Hepatic stellate cell (primary cell): Measurements from ENCODE around the gene SMURF2.

ENCODE experiments used
- DNase-seq: peaks from one replicate; pipeline ENCODE4 v3.0.0; 2011; ENCODE audit warnings: low spot score

Gene SMURF2

DNA sequence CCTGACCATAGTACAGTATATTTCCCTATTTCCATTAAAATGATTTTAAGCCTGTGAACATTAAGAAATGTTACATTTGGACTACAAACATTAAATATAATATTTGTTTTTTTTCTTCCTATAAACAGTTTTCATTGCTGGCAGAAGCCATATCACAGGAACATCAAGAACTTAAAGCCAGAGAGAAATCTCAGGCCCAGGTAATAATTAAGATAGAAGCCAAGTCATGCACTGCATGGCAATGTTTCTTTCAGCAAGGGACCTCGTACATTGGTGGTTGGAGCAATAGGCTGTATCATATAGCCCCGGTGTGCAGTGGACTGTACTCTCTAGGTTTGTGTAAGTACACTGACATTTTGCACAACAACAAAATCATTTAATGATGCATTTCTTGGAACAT is 125.2 kb downstream of the SMURF2 start:
- DNase-seq, result no peak

DNA sequence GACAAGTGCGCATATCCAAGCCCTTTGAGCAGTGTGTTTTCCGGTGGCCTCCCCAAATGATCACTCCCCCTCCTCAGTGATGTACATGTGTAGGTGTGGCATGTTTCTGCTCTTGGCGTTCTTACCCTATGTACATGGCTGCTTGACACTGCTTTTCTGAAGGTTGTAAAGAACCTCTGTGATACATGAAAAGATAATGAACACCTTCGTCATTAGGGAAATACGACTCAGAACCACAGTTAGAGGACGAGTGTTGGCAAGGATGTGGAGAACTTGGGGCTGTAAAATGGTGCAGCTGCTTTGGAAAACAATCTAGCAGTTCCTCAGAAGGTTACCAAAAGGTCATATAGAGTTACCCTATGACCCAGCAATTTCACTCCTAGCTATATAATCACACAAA is 126.8 kb downstream of the SMURF2 start:
- no peak for DNase-seq

DNA sequence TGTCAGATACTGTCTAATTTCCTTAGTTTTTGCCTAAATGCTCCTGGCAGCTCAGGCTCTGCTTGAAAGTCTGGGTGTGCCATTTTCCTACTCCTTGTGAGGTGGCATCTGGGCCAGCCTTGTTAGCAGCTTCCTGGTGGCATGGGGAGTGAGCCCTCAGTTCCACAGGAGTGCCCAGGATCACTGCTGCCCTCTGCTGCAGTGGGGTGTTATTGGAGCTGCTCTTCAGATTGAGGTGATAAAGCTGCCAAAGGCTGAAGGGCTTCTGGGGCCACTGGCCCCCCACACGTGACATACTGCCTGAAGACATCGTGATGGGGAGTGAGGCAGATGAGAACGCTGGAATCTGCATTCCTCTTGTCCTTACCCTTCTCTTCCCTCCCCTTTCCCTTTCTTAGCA is 127.9 kb downstream of the SMURF2 start:
- DNase-seq, result no peak

DNA sequence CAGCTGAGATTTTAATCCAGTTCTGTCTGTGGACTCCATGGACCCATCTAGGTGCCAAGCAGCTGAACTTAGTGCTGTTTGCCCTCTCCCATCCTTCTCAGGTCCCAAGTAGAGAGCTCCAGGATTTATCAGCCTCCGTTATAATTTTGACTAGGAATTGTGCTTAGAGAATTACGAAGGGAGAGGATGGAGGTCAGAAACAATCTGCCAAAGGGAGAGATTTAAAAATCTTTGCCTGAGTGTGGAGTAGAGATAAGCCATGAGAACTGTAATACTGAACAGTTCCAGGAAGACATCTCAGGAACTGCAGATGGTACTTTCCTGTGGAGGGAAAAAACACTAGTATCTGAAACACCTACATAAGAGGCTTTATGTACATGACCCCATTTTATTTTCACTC is 128.3 kb downstream of the SMURF2 start:
- no peak for DNase-seq

DNA sequence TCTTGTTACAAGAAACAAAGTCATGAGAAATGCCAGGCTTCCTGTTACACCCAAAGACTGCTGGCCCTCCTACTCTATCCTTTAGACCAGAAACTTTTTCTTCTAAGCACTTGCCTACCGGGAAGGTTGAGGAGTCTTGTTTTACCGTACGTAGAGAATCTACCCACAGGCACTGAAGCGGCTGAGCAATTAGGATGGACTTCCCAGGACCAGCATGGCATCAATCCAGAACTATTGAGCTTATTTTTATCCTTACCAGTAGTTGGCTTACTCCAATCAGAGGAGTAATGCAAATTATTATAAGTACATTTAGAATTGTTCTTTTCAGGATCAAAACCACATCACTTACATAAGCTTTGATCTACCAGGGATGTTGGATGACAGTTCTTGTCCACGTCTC is 129.7 kb downstream of the SMURF2 start:
- DNase-seq, result no peak

DNA sequence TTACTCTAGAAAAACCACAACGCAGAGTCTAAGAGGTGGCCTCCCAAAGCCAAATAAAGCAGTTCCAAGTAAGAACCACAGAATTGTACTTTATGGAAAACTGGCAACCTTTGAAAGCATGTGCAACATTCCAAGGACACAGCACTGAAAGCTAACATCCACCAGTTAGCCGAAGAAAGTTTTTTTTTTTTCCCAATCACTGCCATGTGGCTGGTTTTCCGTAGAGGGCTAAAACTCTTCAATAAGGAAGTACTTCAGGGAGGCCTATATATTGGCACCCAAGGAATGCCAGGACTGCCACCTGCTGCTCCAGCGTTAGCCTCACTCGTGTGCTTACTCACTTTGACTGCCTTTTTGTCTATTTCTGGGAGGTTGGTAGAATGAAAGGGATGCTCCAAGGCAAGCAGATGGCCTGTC is 130.1 kb downstream of the SMURF2 start:
- DNase-seq, result no peak

DNA sequence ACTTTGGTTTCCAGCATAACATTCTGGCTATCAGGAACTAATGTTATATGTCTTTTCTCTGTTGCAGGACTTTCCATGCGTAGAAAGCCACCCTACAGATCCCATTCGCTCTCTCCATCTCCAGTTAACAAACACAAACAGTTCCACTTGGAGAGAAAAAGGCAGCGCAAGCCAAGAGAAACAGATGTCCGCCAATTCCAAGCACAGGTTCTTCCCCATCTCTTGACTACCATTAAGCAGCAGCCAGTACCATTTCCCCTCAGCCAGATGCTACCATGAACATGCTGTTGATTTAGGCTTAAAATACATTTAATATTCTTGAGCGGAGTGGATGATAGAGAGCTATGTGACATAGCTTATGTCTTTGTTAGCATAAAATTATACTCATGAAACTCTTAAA is 132.9 kb downstream of the SMURF2 start:
- DNase-seq, result no peak

DNA sequence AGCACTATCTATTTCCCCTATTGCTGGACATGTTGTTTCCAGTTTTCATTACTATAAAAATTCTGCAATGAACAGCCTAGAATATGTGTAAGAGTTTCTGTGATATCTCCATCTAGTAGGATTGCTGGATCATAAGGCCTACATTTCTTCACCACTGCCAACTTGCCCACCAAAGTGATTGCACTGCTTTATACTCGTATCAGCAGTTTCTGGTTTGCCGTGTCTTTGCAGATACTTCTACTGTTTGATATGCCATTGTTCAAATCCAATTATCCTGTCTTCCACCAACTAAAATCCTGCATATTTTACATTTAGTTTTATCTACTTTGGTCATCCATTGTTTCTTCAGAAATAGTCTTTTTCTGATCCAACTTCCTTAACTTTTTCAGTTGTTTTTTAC is 134.2 kb downstream of the SMURF2 start:
- DNase-seq, result no peak

DNA sequence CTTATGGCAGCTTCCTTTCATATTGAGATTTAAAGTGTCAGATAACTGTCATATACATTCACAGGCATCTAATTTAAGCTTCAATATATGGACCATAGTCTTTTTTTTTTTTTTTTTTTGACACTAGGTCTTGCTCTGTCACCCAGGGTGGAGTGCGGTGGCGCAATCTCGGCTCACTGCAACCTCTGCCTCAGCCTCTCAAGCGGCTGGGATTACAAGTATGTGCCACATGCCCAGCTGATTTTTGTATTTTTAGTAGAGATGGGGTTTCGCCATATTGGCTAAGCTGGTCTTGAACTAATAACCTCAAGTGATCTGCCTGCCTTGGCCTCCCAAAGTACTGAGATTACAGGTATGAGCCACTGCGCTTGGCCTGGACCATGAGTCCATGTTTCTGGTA is 141.7 kb downstream of the SMURF2 start:
- DNase-seq, result no peak

DNA sequence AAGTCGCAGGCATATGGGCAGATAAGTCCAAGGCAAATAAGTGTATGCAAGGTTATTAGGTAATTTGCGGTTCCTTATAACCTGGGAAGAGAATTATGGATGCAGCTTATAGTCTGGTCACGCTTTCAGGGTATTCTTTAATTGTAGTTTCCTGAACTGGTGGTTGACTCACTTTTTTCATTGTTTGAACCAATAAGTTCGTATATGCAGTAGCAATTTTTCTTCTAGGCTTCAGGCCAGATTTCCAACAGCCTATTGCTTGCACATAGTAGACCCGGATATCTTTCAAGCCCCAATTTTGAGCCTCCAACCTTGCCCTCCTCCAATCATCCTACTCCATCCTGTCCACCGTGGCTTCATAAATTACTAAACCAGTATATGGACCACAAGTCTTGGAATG is 142.5 kb downstream of the SMURF2 start:
- no peak for DNase-seq

DNA sequence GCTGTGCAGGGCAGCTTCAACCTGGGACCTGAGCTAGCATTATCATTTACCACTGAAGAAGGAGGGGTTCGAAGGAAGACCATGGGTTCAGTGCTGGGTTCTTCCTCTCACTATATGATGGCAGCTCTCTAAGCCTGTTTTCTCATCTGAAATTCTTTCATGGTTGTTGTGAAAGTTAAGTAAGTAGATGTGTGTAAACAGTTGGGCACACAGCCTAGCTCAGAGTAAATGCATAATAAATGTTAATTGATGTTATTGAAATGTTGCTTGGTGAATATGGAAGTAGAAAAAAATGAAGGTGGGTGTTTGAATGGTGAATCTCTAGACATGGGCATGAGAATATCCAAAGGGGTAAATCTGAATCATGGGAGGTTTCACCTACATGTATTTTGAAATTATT is 146.3 kb downstream of the SMURF2 start:
- DNase-seq, result no peak

DNA sequence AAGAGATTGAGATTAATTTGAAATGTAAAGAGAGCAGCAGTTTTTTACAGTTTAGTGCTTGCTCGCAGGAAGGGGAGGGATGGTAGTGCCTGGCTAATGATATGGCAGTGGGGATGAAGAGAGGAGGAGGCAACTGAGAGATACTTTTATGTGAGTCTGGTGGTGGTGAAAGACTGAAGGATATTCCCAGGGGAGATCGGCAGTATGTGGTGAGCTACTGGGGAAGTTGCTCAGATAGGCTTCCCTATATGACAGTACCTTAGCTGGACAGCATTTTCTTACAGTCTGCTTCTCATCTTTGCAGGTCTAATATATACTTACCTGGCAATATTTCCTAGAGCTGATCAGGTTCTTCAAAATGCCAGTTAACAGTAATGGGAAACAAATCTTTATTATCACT is 146.7 kb downstream of the SMURF2 start:
- no peak for DNase-seq

DNA sequence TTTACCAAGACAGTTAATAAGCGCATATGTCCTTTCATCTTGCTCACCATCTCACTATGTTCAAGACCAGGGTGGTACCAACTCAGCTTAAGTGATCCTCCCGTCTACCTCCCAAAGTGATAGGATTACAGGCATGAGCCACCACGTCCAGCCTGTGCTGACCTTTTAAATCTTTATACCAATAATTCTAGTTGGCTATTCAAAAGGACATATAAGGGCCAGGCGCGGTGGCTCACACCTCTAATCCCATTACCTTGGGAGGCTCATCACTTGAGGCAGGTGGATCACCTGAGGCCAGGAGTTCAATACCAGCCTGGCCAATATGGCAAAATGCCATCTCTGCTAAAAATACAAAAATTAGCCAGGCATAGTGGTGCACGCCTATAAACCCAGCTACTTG is 152.9 kb downstream of the SMURF2 start:
- no peak for DNase-seq

DNA sequence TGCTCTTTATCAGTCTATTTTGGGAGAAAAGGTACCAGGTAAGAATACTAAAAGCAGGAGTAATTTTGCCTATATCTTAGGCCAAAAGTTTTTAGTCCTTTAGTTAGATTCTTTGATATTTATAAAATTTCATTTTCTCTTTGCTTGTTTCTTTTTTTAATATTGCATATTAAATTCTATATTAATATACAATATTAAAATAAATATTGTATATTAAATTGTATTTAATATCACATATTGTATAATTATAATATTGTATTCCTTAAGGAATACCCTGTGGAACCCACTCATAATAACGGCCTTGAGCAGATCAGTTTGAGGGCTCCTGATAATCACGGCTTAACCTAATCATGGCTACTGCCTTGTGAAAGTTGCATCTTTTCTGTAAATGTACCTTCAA is 153.4 kb downstream of the SMURF2 start:
- DNase-seq, result no peak

DNA sequence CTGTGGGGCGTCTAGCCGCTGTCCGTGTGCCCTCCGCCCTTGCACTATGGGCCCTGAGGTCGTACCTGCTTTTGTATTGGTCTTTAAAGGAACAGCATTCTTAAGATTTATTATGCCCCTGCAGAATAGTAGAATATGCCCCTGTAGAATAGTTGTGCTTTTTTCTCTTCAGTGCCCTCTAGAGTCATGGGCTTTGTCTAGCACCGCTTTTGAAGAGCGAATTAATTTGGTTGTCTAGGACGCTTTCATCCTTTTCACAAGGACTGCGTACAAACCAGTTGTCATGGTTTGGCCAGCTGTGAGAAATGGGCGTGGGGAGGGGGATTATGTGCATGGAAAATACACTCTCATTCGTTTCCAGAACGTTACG is 154.7 kb downstream of the SMURF2 start:
- peak; percentile 68 for DNase-seq

DNA sequence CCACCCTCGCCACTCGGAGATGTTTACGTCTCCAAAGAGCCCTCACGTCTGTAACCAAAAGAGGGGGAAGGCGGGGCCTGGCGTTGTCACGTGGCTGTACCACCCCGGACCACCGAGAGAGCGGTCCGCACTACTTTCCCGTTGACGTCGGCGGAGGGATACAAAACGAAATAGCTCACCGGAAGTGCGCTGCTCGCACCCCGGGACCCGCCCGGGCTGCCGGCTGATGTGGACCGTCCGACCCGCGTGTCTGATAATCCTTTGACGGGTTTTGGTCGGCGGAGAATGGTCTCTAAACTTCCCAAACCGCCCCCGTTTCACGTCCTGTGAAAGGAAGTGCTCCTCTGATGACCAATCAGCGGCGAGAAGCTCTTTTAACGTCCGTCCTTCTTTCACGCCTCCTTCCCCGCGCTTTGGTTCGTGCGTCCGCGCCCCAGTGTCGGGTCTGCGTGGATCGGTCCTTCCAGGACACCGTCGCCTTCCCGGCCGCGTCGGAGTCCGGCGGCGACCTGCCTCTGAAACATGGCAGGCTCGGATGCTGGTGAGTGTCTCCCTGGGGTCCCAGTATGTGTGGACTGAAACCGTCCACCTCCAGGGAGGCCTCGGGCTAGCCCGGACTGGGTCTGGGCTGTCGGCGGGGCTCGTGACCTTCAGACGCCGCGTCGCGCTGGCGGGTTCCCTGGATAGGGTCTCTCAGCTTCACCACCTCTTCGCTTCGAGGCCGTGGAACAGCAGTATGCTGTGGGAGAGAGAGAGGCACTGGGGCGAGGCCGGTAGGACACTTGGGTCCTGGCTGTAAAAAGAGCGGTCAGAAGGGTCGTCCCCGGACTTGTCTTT is 155.3 kb downstream of the SMURF2 start, which contains the start of gene CEP95:
TSS of gene CEP95 (plus strand) at position 402 of the 837 bp plus-strand sequence. CDS start at position 523, 121 bp downstream.
- peak; percentile 92 for DNase-seq

DNA sequence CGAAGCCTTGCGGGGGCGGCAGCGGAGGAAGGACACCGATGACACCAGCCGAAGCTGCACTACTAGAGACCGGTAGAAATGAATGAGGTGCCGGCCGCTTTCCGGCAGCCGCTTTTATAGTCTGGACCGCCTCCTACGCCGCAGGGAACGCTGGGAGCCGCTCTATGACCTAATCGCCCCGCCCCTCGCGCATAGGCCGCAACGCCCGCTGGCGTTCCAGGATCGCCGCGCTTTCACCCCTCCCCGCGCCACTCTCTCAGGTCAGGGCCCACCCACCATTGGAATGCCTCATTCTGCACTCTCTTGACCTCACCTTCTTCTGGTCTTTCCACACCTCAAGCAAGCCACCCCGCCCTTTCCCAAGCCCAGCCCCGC is 155.9 kb downstream of the SMURF2 start, which contains the start of gene DDX5:
TSS of gene DDX5 (minus strand) at position 89 of the 375 bp plus-strand sequence. CDS start 170 bp downstream, outside the sequence.
- peak; percentile 89 for DNase-seq

DNA sequence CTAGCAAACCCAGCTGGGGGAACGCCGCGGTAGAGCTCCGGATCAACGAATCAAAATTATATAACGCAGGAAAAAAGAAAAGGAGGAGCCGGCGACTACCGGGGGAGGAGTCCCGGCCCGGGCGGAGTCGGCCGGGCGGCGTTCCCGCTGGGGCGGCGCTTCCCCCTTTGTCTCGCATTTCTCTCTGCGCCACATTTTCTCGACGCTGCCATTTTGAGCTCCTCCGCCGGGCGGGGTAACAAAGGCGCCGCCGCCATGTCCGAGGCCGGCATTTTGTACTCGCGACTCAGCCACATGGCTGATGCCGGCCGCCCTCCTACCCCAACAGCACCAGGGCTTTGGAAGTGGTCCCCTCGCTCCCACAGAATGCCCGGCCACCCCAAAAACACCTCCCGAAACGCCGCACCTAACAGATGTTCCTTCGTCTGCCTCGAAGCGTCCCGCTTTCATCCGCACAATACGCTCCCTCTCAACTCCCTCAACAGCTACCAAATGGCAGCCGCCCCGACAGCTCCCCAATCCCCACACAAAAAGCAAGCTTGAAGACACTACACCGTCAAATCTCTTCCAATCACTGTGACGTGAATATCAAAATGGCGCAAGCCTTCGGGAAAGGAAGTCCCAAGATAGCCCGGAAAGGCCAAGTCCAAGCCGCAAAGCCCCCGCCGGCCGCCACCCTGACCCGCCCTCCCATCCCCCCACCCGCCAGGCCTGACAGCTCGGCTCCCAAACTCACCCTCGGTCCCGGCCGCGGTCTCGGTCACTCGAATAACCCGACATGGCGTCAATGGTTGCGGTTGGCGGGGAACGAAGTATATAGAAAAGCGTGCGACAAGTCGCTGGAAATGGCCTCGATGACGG is 156.5 kb downstream of the SMURF2 start:
- peak; percentile 72 for DNase-seq

DNA sequence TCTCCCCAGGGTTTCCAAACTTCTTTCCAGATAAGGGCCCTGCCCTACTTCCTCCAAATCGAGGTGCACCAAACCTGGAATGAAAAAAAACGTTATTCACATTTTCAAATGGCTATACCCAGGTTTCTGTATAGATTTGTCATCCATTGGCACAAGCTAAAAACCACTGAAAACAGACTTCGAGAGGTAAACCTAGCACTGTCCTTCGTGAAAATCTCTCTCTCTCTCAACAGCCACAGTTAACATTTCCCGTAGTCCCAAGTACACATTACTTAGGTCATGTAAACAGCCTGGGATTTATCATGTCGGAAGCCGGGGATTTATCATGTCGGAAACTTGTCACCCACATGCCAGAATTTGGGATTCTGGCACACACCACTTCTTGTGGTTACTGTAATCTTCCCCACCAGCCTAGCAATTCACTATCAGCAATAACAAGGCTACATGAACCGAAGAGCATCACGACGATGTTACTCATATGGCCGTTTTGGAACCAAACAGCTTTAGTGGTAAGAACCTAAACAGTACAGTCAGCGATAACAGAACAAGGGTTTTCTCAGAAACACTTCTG is 157.3 kb downstream of the SMURF2 start:
- peak; percentile 16 for DNase-seq

DNA sequence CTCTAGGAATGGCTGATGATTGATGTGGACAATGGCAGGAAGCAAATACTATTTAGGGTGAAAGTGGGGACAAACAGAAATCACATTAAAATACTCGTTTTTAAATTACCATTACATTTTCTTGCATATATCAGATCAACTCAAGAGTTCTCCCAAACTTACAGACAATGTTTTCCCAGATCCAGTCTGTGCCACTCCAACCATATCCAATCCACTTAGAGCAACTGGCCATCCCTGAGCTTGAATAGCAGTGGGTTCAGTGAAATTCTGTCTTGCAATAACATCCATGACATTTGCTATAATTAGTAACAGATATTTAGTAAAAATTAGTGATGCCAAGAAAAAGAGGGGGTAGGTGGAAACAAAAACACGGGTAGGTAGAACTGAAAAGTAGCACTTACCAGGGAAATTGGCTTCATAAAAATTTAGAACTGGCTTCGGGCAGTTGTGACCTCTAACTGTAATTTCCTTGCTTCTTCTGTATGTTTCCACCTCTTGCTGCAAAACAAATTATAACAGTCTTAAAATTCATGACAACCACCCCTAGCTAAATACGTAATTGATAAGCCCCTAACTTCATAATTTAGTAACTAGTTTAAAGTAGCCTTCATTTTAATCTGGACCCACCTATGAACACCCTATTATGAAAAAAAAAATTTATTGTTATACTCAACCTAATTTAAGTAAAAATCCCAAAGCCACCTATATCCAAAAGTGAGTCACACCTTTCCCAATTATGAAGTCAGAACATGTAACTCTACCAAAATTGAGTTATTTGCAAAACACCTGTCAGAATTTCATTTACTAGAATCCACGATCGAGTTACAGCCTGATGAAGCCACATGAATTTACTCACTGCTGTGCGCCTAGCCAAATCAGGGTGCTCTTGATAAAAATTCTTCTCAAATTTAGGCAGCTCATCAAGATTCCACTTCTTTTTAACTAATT is 158.0 kb downstream of the SMURF2 start:
- DNase-seq, result no peak

DNA sequence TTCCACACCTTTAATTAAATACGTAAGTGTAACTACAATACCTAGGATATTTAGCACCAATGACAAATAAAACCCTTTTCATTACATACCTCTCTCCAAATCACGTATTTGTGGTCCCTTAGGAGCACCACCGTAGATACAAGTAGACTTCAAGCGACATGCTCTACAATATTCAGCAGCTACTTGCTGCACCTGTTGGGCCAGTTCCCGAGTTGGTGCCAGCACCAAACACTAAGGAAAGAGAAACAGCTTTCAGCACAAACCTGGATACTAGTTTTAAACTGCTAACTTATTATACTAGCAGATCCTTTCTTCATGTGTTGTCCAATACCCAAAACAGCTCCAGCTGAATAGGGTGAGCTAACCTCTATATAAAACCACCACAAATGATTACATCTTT is 158.8 kb downstream of the SMURF2 start:
- no peak for DNase-seq

DNA sequence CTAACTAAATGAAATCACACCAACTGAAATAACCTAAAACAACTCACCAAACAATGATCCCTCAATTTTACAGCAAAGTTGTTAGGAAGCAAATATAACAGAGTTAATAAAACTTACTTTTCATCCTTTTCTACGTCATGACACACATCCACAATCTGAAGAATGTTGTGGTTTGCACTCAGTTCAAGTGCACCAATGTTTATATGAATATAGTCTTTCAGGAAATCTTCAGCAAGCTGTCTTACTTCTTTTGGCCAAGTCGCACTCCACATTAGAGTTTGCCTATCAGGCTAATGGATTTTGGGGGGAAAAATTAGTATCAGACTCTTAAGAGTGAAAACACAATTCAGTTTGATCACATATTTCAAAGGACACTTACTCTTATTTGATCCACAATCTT is 159.3 kb downstream of the SMURF2 start:
- no peak for DNase-seq
